Lower leg skin (tissue), 4 donors: ENCODE results near the gene CCDC32. TPM values are rescaled to one million over a fixed set of nuclear protein-coding genes. Genes with fewer than 3 reads are reported as not detected.

ENCODE experiments used
- DNase-seq, 2 donors: peaks; one replicate each; pipeline ENCODE4 v3.0.0-alpha.2; 2019; ENCODE audit warnings: low spot score in 2 of 2
- H3K4me3 ChIP-seq: fragments of 200-600 bp; sonication (generic); 2 replicates; pipeline ENCODE4 v1.5.1; 2017; ENCODE audit warnings: mild to moderate bottlenecking, low read depth; ENCODE audit not compliant: poor library complexity, severe bottlenecking
- POLR2A ChIP-seq, 2 donors: fragments of 450-650 bp; IDR thresholded peaks; one replicate each; pipeline ENCODE4 v1.6.1; 2016 to 2017; ENCODE audit warnings: antibody characterized with exemption in 2 of 2, mild to moderate bottlenecking in 1 of 2, moderate library complexity in 1 of 2
- WGBS, 2 donors: methylation state at CpG; one replicate each; pipeline ENCODE4 v1.1.5; 2018; 5-methylcytosine and 5-hydroxymethylcytosine counted together
- intact Hi-C: fragments of 100-400 bp; cut with DNase I; formaldehyde crosslinking; loops from one replicate; pipeline ENCODE4 v1.15.0; 2023; ENCODE audit warnings: low total_unique reads
- total RNA-seq, 4 donors: library from RNA; depleted of rRNA; stranded (reverse); fragments of >200 nt; gene quantifications; one replicate each; pipeline ENCODE4 v1.1.0, GENCODE V29; 2016
- TF ChIP-seq, protein P1 (sequence below), 3 donors: fragments of 450-650 bp; IDR thresholded peaks; one replicate each; pipeline ENCODE4 v1.5.1; 2016; ENCODE audit warnings: antibody characterized with exemption in 3 of 3, mild to moderate bottlenecking in 3 of 3, moderate library complexity in 2 of 3

The CCDC32 gene
- total RNA-seq, 4 donors from 2014 or later, result 9.4 to 30.6 (median 20.6) TPM

DNA sequence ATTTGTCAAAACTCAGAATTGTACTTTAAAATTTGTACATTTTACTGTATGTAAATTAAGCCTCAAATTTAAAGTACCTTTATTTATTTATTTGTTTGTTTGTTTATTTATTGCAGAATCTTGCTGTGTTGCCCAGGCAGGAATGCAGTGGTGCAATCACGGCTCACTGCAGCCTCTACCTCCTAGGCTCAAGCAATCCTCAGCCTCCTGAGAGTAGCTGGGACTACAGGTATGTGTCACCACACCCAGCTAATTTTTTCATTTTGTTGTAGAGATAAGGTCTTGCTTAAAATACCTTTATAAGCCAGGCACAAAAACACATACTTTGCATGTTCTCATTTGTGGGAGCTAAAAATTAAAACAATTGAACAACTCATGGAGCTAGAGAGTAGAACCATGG lies 56.6 kb downstream of the CCDC32 start:
- H3K4me3 ChIP-seq, result no peak overlapping the region
- intact Hi-C loops, result no loop called here
- TF ChIP-seq, protein P1, sequence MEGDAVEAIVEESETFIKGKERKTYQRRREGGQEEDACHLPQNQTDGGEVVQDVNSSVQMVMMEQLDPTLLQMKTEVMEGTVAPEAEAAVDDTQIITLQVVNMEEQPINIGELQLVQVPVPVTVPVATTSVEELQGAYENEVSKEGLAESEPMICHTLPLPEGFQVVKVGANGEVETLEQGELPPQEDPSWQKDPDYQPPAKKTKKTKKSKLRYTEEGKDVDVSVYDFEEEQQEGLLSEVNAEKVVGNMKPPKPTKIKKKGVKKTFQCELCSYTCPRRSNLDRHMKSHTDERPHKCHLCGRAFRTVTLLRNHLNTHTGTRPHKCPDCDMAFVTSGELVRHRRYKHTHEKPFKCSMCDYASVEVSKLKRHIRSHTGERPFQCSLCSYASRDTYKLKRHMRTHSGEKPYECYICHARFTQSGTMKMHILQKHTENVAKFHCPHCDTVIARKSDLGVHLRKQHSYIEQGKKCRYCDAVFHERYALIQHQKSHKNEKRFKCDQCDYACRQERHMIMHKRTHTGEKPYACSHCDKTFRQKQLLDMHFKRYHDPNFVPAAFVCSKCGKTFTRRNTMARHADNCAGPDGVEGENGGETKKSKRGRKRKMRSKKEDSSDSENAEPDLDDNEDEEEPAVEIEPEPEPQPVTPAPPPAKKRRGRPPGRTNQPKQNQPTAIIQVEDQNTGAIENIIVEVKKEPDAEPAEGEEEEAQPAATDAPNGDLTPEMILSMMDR (IDR thresholded peaks at IDR 0.05), result no peak
- no peak for TF ChIP-seq POLR2A (IDR thresholded peaks at IDR 0.05)
- DNase-seq, result no peak
- WGBS, 2 donors, result 71 to 88% methylated on average over 1 of the region's 1 CpG

DNA sequence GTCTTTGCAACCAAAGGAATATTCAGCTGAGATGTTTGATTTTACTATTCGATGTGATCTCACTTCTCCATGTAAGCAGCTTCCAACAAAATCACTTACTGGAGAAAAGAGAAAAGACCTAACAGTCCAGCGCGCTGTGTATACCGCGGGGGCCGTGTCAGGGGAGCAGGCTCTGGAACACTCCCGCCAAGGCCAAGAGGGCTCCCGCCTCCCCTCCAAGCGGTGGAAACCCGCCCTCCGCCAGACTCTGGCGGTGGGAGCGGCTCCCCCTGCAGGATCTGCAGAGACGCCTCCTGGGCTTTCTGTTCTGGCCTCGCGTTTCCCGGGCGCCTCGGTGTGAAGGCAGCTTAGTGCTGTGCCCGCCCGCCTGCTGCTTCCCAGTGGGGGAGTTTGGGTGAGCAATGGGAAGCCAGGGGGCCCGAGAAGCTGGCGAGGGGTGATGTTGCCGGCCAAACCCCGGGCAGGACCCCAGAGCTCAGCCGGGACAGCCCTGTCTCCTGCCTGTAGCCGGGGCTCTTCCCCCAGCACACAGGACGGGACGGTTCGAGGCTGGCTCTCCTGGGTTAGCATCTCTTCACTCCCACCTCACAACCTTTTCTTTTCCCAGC lies 57.8 kb downstream of the CCDC32 start:
- DNase-seq, result peak; percentile 31 to 92
- intact Hi-C loops, result no loop called here
- H3K4me3 ChIP-seq, result no peak overlapping the region
- TF ChIP-seq, protein P1 (IDR thresholded peaks at IDR 0.05), result no peak
- no peak for TF ChIP-seq POLR2A (IDR thresholded peaks at IDR 0.05)
- WGBS, 2 donors, result 6 to 7% methylated on average over 18 to 30 of the region's 30 CpGs

Other genes with a start within 250 kb of the CCDC32 start
- 10 to 100 TPM in 2 of 4 donors, 1 to 10 TPM in 2; 6.8 to 13.8 (median 10.0) TPM for gene INAFM2, start 241.3 kb downstream of the CCDC32 start, total RNA-seq
- gene CCDC9B, start 224.1 kb downstream of the CCDC32 start, total RNA-seq, result 10 to 100 TPM; 17.4 to 28.6 (median 24.7) TPM
- gene PHGR1, start 214.0 kb downstream of the CCDC32 start, total RNA-seq, result 1 to 10 TPM in 1 of 4 donors, not detected in 3; 3.1 TPM
- under 1 TPM in 3 of 4 donors, not detected in 1; 0.05 to 0.08 (median 0.06) TPM for gene DISP2, start 206.8 kb downstream of the CCDC32 start, total RNA-seq
- gene KNSTRN, start 182.3 kb downstream of the CCDC32 start, total RNA-seq, result 10 to 100 TPM in 3 of 4 donors, 1 to 10 TPM in 1; 7.6 to 24.8 (median 13.1) TPM
- gene IVD, start 159.2 kb downstream of the CCDC32 start, total RNA-seq, result 10 to 100 TPM in 3 of 4 donors, 1 to 10 TPM in 1; 5.9 to 21.1 (median 12.6) TPM
- 10 to 100 TPM; 12.8 to 18.5 (median 16.2) TPM for gene BAHD1, start 124.1 kb downstream of the CCDC32 start, total RNA-seq
- gene CHST14, start 94.1 kb downstream of the CCDC32 start, total RNA-seq, result 1 to 10 TPM; 5.6 to 10.0 (median 8.8) TPM
- 10 to 100 TPM in 3 of 4 donors, 1 to 10 TPM in 1; 7.3 to 14.3 (median 12.2) TPM for gene RPUSD2, start 4.3 kb upstream of the CCDC32 start, total RNA-seq
- gene KNL1, start 29.2 kb upstream of the CCDC32 start, total RNA-seq, result 1 to 10 TPM in 2 of 4 donors, under 1 TPM in 2; 0.69 to 2.7 (median 1.3) TPM
- gene RAD51, start 130.1 kb upstream of the CCDC32 start, total RNA-seq, result 1 to 10 TPM in 1 of 4 donors, under 1 TPM in 3; 0.46 to 1.4 (median 0.68) TPM
- gene RMDN3, start 190.2 kb upstream of the CCDC32 start, total RNA-seq, result 10 to 100 TPM; 19.1 to 40.2 (median 32.3) TPM
- 10 to 100 TPM; 59.8 to 97.7 (median 88.6) TPM for gene GCHFR, start 199.0 kb upstream of the CCDC32 start, total RNA-seq
- 10 to 100 TPM; 31.2 to 58.4 (median 40.2) TPM for gene C15orf62, start 204.9 kb upstream of the CCDC32 start, total RNA-seq
- gene ZFYVE19, start 242.0 kb upstream of the CCDC32 start, total RNA-seq, result 10 to 100 TPM; 30.9 to 65.7 (median 35.4) TPM
- gene DNAJC17, start 242.4 kb upstream of the CCDC32 start, total RNA-seq, result 10 to 100 TPM; 16.5 to 53.1 (median 29.3) TPM